ENCODE measurements around the gene MAP3K1.

Gene MAP3K1

GRCh38 chr5:56934325-56934724 lies 119.0 kb downstream of the MAP3K1 start:
- TF ChIP-seq GATA3 (IDR thresholded peaks at IDR 0.05; ENCODE audit: low read depth, low read length): no peak
- no peak for TF ChIP-seq GATA2 (IDR thresholded peaks at IDR 0.05; ENCODE audit: low read depth, low read length)

GRCh38 chr5:56938858-56939257 lies 123.5 kb downstream of the MAP3K1 start:
- TF ChIP-seq GATA3 (IDR thresholded peaks at IDR 0.05; ENCODE audit: low read depth, low read length) (no peak), GATA2 (IDR thresholded peaks at IDR 0.05; ENCODE audit: low read depth, low read length) (no peak)

- no peak for TF ChIP-seq GATA3 (IDR thresholded peaks at IDR 0.05; ENCODE audit: low read depth, low read length)
- TF ChIP-seq GATA2 (IDR thresholded peaks at IDR 0.05; ENCODE audit: low read depth, low read length): no peak
These were observed 126.6 kb downstream of the MAP3K1 start for GRCh38 chr5:56941981-56942380.

All from SH-SY5Y (cell line).